HepG2 (cell line): ENCODE data around the gene U2AF1L4. TPM values are rescaled to one million over a fixed set of nuclear protein-coding genes. Genes with fewer than 3 reads are reported as not detected.
A peak's percentile ranks its signal among the peaks of the same experiment; 100 is the strongest.

Experiments used
- BCL6 ChIP-seq: IDR thresholded peaks from 2 replicates; pipeline ENCODE4 v1.6.1; 2016; ENCODE audit warnings: missing genetic modification reagents, missing compliant biosample characterization
- GATA4 ChIP-seq: sonication (generic); IDR thresholded peaks from 2 replicates; pipeline ENCODE4 v1.6.1; 2016; ENCODE audit warnings: antibody characterized with exemption, low read depth, borderline replicate concordance
- KLF13 ChIP-seq: sonication (generic); formaldehyde crosslinking; IDR thresholded peaks from 2 replicates; pipeline ENCODE4 v1.4.0; 2020; ENCODE audit warnings: mild to moderate bottlenecking, missing genetic modification reagents
- MED1 ChIP-seq: sonication (generic); formaldehyde crosslinking; IDR thresholded peaks from 2 replicates; pipeline ENCODE4 v1.4.0; 2020; ENCODE audit warnings: missing genetic modification reagents
- PRPF4 ChIP-seq: fragments of 200-400 bp; formaldehyde crosslinking; IDR thresholded peaks from 2 replicates; pipeline ENCODE4 v1.6.1; 2016; ENCODE audit warnings: low read length, low read depth; ENCODE audit not compliant: poor library complexity, severe bottlenecking
- RARA ChIP-seq: IDR thresholded peaks from 2 replicates; pipeline ENCODE4 v1.6.1; 2016; ENCODE audit warnings: missing genetic modification reagents, missing compliant biosample characterization
- SMYD3 ChIP-seq: sonication (generic); formaldehyde crosslinking; IDR thresholded peaks from 2 replicates; pipeline ENCODE4 v1.8.1; 2023; ENCODE audit warnings: mild to moderate bottlenecking, missing genetic modification reagents
- USF2 ChIP-seq, 2 experiments: sonication (generic) in 1 of 2; formaldehyde crosslinking in 1 of 2; IDR thresholded peaks; 2 replicates each; pipeline versions ENCODE4 v1.5.1 to v1.6.1; 2011 to 2020; ENCODE audit warnings: borderline replicate concordance in 1 of 2, low read depth in 1 of 2, low read length in 1 of 2, mild to moderate bottlenecking in 1 of 2, missing genetic modification reagents in 1 of 2, moderate library complexity in 1 of 2
- ZNF260 ChIP-seq: sonication (generic); formaldehyde crosslinking; IDR thresholded peaks from 2 replicates; pipeline ENCODE4 v1.4.0; 2020; ENCODE audit warnings: missing genetic modification reagents, low read depth, mild to moderate bottlenecking, borderline replicate concordance
- ZNF570 ChIP-seq: sonication (generic); formaldehyde crosslinking; IDR thresholded peaks from 2 replicates; pipeline ENCODE4 v1.4.0; 2020; ENCODE audit warnings: mild to moderate bottlenecking, missing genetic modification reagents, borderline replicate concordance
- polyA plus RNA-seq, 8 experiments: library from polyadenylated mRNA; depleted of rRNA in 3 of 8; stranded (reverse) in 7 of 8; unstranded in 1 of 8; fragments of >200 nt; fragmentation: Illumina TruSeq in 4 of 8; extraction: Trizol in 4 of 8; gene quantifications; 2 replicates each; pipeline versions ENCODE4 v1.2.1 to v1.2.3, GENCODE V29; 2011 to 2016; ENCODE audit warnings: low read depth in 4 of 8, missing spikeins in 1 of 8, mixed read lengths in 1 of 8; ENCODE audit not compliant: insufficient read depth in 1 of 8
- total RNA-seq, 5 experiments: library from RNA; depleted of rRNA; stranded (reverse); fragments of >200 nt; fragmentation: Illumina TruSeq; extraction: Trizol; gene quantifications; 2 replicates each; pipeline ENCODE4 v1.2.3, GENCODE V29; 2016; ENCODE audit warnings: low read depth in 1 of 5
- TF ChIP-seq, protein P1 (sequence below): sonication (generic); formaldehyde crosslinking; IDR thresholded peaks from 2 replicates; pipeline ENCODE4 v1.4.0; 2020; ENCODE audit warnings: missing genetic modification reagents, borderline replicate concordance
- TF ChIP-seq, protein P2 (sequence below): sonication (generic); formaldehyde crosslinking; IDR thresholded peaks from 2 replicates; pipeline ENCODE4 v1.4.0; 2020; ENCODE audit warnings: low read depth, missing genetic modification reagents
- TF ChIP-seq, protein P3 (sequence below): sonication (generic); formaldehyde crosslinking; IDR thresholded peaks from 2 replicates; pipeline ENCODE4 v1.4.0; 2020; ENCODE audit warnings: mild to moderate bottlenecking, missing genetic modification reagents

The U2AF1L4 gene
- total and polyA plus RNA-seq, 2 of the 13 experiments (the other 11 are each of a cell fraction or from before 2014, with no cell fraction given), result 7.9 to 15.4 TPM

- TF ChIP-seq ZNF260 (CRISPR knock-in tag) (no peak), USF2 (IDR thresholded peaks at IDR 0.05; ENCODE audit: low read depth, low read length) (no peak), USF2 (CRISPR knock-in tag; IDR thresholded peaks at IDR 0.05; ENCODE audit: borderline replicate concordance) (peak; percentile 43; the same call in 1 of the 2 replicates), BCL6 (CRISPR knock-in tag) (no peak; the same call in 1 of the 2 replicates), GATA4 (peak; percentile 41; the same call in 1 of the 2 replicates), KLF13 (CRISPR knock-in tag) (no peak), PRPF4 (no peak), RARA (CRISPR knock-in tag) (peak; percentile 33; the same call in 1 of the 2 replicates), ZNF570 (no peak), SMYD3 (CRISPR knock-in tag) (peak; percentile 59; the same call in 1 of the 2 replicates), MED1 (peak; percentile 41)
- TF ChIP-seq, protein P1, sequence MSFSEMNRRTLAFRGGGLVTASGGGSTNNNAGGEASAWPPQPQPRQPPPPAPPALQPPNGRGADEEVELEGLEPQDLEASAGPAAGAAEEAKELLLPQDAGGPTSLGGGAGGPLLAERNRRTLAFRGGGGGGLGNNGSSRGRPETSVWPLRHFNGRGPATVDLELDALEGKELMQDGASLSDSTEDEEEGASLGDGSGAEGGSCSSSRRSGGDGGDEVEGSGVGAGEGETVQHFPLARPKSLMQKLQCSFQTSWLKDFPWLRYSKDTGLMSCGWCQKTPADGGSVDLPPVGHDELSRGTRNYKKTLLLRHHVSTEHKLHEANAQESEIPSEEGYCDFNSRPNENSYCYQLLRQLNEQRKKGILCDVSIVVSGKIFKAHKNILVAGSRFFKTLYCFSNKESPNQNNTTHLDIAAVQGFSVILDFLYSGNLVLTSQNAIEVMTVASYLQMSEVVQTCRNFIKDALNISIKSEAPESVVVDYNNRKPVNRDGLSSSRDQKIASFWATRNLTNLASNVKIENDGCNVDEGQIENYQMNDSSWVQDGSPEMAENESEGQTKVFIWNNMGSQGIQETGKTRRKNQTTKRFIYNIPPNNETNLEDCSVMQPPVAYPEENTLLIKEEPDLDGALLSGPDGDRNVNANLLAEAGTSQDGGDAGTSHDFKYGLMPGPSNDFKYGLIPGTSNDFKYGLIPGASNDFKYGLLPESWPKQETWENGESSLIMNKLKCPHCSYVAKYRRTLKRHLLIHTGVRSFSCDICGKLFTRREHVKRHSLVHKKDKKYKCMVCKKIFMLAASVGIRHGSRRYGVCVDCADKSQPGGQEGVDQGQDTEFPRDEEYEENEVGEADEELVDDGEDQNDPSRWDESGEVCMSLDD (CRISPR knock-in tag), result no peak
- TF ChIP-seq, protein P2, sequence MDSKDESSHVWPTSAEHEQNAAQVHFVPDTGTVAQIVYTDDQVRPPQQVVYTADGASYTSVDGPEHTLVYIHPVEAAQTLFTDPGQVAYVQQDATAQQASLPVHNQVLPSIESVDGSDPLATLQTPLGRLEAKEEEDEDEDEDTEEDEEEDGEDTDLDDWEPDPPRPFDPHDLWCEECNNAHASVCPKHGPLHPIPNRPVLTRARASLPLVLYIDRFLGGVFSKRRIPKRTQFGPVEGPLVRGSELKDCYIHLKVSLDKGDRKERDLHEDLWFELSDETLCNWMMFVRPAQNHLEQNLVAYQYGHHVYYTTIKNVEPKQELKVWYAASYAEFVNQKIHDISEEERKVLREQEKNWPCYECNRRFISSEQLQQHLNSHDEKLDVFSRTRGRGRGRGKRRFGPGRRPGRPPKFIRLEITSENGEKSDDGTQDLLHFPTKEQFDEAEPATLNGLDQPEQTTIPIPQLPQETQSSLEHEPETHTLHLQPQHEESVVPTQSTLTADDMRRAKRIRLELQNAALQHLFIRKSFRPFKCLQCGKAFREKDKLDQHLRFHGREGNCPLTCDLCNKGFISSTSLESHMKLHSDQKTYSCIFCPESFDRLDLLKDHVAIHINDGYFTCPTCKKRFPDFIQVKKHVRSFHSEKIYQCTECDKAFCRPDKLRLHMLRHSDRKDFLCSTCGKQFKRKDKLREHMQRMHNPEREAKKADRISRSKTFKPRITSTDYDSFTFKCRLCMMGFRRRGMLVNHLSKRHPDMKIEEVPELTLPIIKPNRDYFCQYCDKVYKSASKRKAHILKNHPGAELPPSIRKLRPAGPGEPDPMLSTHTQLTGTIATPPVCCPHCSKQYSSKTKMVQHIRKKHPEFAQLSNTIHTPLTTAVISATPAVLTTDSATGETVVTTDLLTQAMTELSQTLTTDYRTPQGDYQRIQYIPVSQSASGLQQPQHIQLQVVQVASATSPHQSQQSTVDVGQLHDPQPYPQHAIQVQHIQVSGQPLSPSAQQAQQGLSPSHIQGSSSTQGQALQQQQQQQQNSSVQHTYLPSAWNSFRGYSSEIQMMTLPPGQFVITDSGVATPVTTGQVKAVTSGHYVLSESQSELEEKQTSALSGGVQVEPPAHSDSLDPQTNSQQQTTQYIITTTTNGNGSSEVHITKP, result peak; percentile 55; the same call in 1 of the 2 replicates
- TF ChIP-seq, protein P3, sequence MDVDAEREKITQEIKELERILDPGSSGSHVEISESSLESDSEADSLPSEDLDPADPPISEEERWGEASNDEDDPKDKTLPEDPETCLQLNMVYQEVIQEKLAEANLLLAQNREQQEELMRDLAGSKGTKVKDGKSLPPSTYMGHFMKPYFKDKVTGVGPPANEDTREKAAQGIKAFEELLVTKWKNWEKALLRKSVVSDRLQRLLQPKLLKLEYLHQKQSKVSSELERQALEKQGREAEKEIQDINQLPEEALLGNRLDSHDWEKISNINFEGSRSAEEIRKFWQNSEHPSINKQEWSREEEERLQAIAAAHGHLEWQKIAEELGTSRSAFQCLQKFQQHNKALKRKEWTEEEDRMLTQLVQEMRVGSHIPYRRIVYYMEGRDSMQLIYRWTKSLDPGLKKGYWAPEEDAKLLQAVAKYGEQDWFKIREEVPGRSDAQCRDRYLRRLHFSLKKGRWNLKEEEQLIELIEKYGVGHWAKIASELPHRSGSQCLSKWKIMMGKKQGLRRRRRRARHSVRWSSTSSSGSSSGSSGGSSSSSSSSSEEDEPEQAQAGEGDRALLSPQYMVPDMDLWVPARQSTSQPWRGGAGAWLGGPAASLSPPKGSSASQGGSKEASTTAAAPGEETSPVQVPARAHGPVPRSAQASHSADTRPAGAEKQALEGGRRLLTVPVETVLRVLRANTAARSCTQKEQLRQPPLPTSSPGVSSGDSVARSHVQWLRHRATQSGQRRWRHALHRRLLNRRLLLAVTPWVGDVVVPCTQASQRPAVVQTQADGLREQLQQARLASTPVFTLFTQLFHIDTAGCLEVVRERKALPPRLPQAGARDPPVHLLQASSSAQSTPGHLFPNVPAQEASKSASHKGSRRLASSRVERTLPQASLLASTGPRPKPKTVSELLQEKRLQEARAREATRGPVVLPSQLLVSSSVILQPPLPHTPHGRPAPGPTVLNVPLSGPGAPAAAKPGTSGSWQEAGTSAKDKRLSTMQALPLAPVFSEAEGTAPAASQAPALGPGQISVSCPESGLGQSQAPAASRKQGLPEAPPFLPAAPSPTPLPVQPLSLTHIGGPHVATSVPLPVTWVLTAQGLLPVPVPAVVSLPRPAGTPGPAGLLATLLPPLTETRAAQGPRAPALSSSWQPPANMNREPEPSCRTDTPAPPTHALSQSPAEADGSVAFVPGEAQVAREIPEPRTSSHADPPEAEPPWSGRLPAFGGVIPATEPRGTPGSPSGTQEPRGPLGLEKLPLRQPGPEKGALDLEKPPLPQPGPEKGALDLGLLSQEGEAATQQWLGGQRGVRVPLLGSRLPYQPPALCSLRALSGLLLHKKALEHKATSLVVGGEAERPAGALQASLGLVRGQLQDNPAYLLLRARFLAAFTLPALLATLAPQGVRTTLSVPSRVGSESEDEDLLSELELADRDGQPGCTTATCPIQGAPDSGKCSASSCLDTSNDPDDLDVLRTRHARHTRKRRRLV (CRISPR knock-in tag), result peak; percentile 73
Measured at GRCh38 chr19:35740423-35741202, 4.6 kb downstream of the U2AF1L4 start (continued).
